HCT116 (cell line): ENCODE data around the gene LIN28A. TPM values are rescaled to one million over a fixed set of nuclear protein-coding genes. Genes with fewer than 3 reads are reported as not detected.

Source experiments
- ATAC-seq: fragments of 200-7000 bp; cut with Tn5 transposase; 2 replicates; pipeline ENCODE4 v1.9.1; 2020; ENCODE audit warnings: mild to moderate bottlenecking, moderate library complexity
- BruUV-seq: library from RNA; stranded (reverse); fragments of 400-500 nt; replicated peaks from 2 replicates; lab custom pipeline; 2021; lab: Mats Ljungman, UMichigan
- CTCF ChIA-PET: fragments of 300-600 bp; sonication (Branson Sonifier 250); formaldehyde crosslinking; loops from one replicate; lab custom pipeline; 2021; ENCODE audit warnings: antibody characterized with exemption; lab: Charles Lee
- POLR2A ChIA-PET: fragments of 300-600, 350-600 bp; sonication (Branson Sonifier 250); formaldehyde crosslinking; loops from one replicate; lab custom pipeline; 2021; ENCODE audit warnings: antibody characterized with exemption; lab: Charles Lee
- RAD21 ChIA-PET, 2 experiments: fragments of 300-600 bp; sonication (Branson Sonifier 250); formaldehyde crosslinking; loops; one replicate each; lab custom pipeline; 2023; ENCODE audit warnings: low total read pairs in 2 of 2; ENCODE audit not compliant: uncharacterized antibody in 2 of 2, unreplicated experiment in 2 of 2, low non-redundant PET in 1 of 2; lab: Charles Lee
- DNase-seq: peaks from one replicate; pipeline ENCODE4 v3.0.0-alpha.2; 2010; ENCODE audit warnings: low read depth, low spot score
- H2AFZ ChIP-seq: fragments of 200-600 bp; shearing (Covaris generic), sonication (generic); 2 replicates; pipeline ENCODE4 v1.6.1; 2017; ENCODE audit warnings: low read depth, mixed run types, mixed read lengths, antibody characterized with exemption, low read length; ENCODE audit not compliant: poor library complexity, severe bottlenecking
- H3K27ac ChIP-seq: 2 replicates; pipeline ENCODE4 v1.5.1; 2012; ENCODE audit warnings: low read depth, low read length
- H3K27me3 ChIP-seq: fragments of 200-600 bp; sonication (generic); 2 replicates; pipeline ENCODE4 v1.6.1; 2016; ENCODE audit warnings: mixed run types, low read length, mixed read lengths; ENCODE audit not compliant: insufficient read depth
- H3K36me3 ChIP-seq, 2 experiments: fragments of 200-500 bp in 1 of 2; fragments of 200-600 bp in 1 of 2; sonication (Bioruptor generic) in 1 of 2; sonication (generic) in 1 of 2; 2 replicates each; pipeline versions ENCODE4 v1.5.1 to v1.6.1; 2014 to 2016; ENCODE audit warnings: low read length in 2 of 2, inconsistent platforms in 1 of 2, mixed read lengths in 1 of 2, mixed run types in 1 of 2; ENCODE audit not compliant: insufficient read depth in 2 of 2, control insufficient read depth in 1 of 2
- H3K4me1 ChIP-seq, 2 experiments: fragments of 200-600 bp in 1 of 2; sonication (generic) in 1 of 2; 2 replicates each; pipeline versions ENCODE4 v1.5.1 to v1.6.1; 2012 to 2017; ENCODE audit warnings: low read length in 2 of 2, inconsistent platforms in 1 of 2, mild to moderate bottlenecking in 1 of 2, mixed read lengths in 1 of 2, mixed run types in 1 of 2, moderate library complexity in 1 of 2; ENCODE audit not compliant: insufficient read depth in 2 of 2, control insufficient read depth in 1 of 2
- H3K4me2 ChIP-seq: fragments of 200-600 bp; sonication (generic); 2 replicates; pipeline ENCODE4 v1.6.1; 2017; ENCODE audit warnings: mixed run types, low read length, mixed read lengths
- H3K4me3 ChIP-seq, 2 experiments: fragments of 200-600 bp in 1 of 2; sonication (generic) in 1 of 2; replicated peaks in 1 of 2; 2 replicates each; pipeline ENCODE4 v1.5.1; 2011 to 2016; ENCODE audit warnings: low read length in 2 of 2, control low read depth in 1 of 2, low read depth in 1 of 2, mild to moderate bottlenecking in 1 of 2, mixed read lengths in 1 of 2, mixed run types in 1 of 2
- H3K79me2 ChIP-seq: fragments of 200-600 bp; sonication (generic); 2 replicates; pipeline ENCODE4 v1.6.1; 2017; ENCODE audit warnings: mild to moderate bottlenecking, mixed run types, low read length, moderate library complexity, mixed read lengths; ENCODE audit not compliant: insufficient read depth
- H3K9ac ChIP-seq: fragments of 200-600 bp; sonication (generic); 2 replicates; pipeline ENCODE4 v1.6.1; 2016; ENCODE audit warnings: low read length, mixed read lengths
- H3K9me2 ChIP-seq: fragments of 200-600 bp; sonication (generic), shearing (Covaris generic); 2 replicates; pipeline ENCODE4 v1.6.1; 2017; ENCODE audit warnings: mixed run types, mild to moderate bottlenecking, moderate library complexity; ENCODE audit not compliant: insufficient read depth
- H3K9me3 ChIP-seq, 2 experiments: fragments of 200-500 bp in 1 of 2; fragments of 200-600 bp in 1 of 2; sonication (Bioruptor generic) in 1 of 2; sonication (generic) in 1 of 2; 2 replicates each; pipeline ENCODE4 v1.6.1; 2014 to 2017; ENCODE audit warnings: low read length in 2 of 2, mixed read lengths in 2 of 2, inconsistent platforms in 1 of 2, low read depth in 1 of 2, mild to moderate bottlenecking in 1 of 2, mixed run types in 1 of 2, moderate library complexity in 1 of 2; ENCODE audit not compliant: control insufficient read depth in 1 of 2, insufficient read depth in 1 of 2
- H4K20me1 ChIP-seq: fragments of 200-600 bp; sonication (generic), shearing (Covaris generic); 2 replicates; pipeline ENCODE4 v1.6.1; 2017; ENCODE audit warnings: mixed run types, mild to moderate bottlenecking, moderate library complexity; ENCODE audit not compliant: insufficient read depth
- ATF3 ChIP-seq: IDR thresholded peaks from 2 replicates; pipeline ENCODE4 v1.6.1; 2012
- CEBPB ChIP-seq: IDR thresholded peaks from 2 replicates; pipeline ENCODE4 v1.6.1; 2012; ENCODE audit warnings: low read depth
- CTCF ChIP-seq, 3 experiments: fragments of 200-600 bp in 1 of 3; sonication (generic) in 1 of 3; IDR thresholded peaks in 2 of 3; conservative IDR thresholded peaks in 1 of 3; 2 replicates each; pipeline ENCODE4 v1.5.1; 2012 to 2017; ENCODE audit warnings: low read depth in 2 of 3, low read length in 2 of 3, antibody characterized with exemption in 1 of 3, borderline replicate concordance in 1 of 3, control low read depth in 1 of 3, mild to moderate bottlenecking in 1 of 3, mixed read lengths in 1 of 3, mixed run types in 1 of 3, moderate library complexity in 1 of 3; ENCODE audit not compliant: insufficient read depth in 1 of 3
- EGR1 ChIP-seq: IDR thresholded peaks from 2 replicates; pipeline ENCODE4 v1.6.1; 2012; ENCODE audit warnings: low read depth
- EZH2 ChIP-seq: fragments of 200-600 bp; sonication (generic); IDR thresholded peaks from 2 replicates; pipeline ENCODE4 v1.6.1; 2017; ENCODE audit warnings: antibody characterized with exemption, mixed run types
- EZH2phosphoT487 ChIP-seq: fragments of 200-600 bp; IDR thresholded peaks from 2 replicates; pipeline ENCODE4 v1.6.1; 2018; ENCODE audit warnings: antibody characterized with exemption, borderline replicate concordance
- FOSL1 ChIP-seq: IDR thresholded peaks from 2 replicates; pipeline ENCODE4 v1.6.1; 2012; ENCODE audit warnings: low read depth
- JUND ChIP-seq: IDR thresholded peaks from 2 replicates; pipeline ENCODE4 v1.6.1; 2012
- MAX ChIP-seq: IDR thresholded peaks from 2 replicates; pipeline ENCODE4 v1.6.1; 2012
- POLR2A ChIP-seq: IDR thresholded peaks from 2 replicates; pipeline ENCODE4 v1.7.0; 2011; ENCODE audit warnings: borderline replicate concordance; ENCODE audit not compliant: insufficient read depth, insufficient read length; ENCODE audit errors: extremely low read depth
- POLR2AphosphoS5 ChIP-seq: IDR thresholded peaks from 2 replicates; pipeline ENCODE4 v1.6.1; 2011; ENCODE audit warnings: mild to moderate bottlenecking, low read depth, low read length, moderate library complexity
- REST ChIP-seq: IDR thresholded peaks from 2 replicates; pipeline ENCODE4 v1.6.1; 2012; ENCODE audit warnings: low read depth
- SIN3A ChIP-seq: IDR thresholded peaks from 2 replicates; pipeline ENCODE4 v1.6.1; 2012; ENCODE audit warnings: low read depth
- SP1 ChIP-seq: IDR thresholded peaks from 2 replicates; pipeline ENCODE4 v1.6.1; 2012; ENCODE audit warnings: low read depth
- TCF7L2 ChIP-seq: IDR thresholded peaks from 2 replicates; pipeline ENCODE4 v1.7.0; 2011; ENCODE audit warnings: borderline replicate concordance, inconsistent platforms; ENCODE audit not compliant: insufficient read depth, insufficient read length; ENCODE audit errors: extremely low read depth
- YY1 ChIP-seq: IDR thresholded peaks from 2 replicates; pipeline ENCODE4 v1.6.1; 2011; ENCODE audit warnings: low read length, low read depth, moderate library complexity, mild to moderate bottlenecking; ENCODE audit not compliant: insufficient replicate concordance; ENCODE audit errors: extremely low read depth
- ZFX ChIP-seq: fragments of 450-650 bp; IDR thresholded peaks from 2 replicates; pipeline ENCODE4 v1.6.1; 2017
- intact Hi-C: fragments of 100-400 bp; cut with micrococcal nuclease; formaldehyde crosslinking; loops from 2 replicates; pipeline ENCODE4 v1.10.0; 2022
- total RNA-seq: library from RNA; stranded (reverse); gene quantifications from one replicate; pipeline ENCODE4 v1.2.1, GENCODE V29; 2021; ENCODE audit not compliant: unreplicated experiment

The LIN28A gene
- total RNA-seq, 1 experiment from 2014 or later = 1.4 TPM

GRCh38 chr1:26450908-26451307 lies 40.3 kb downstream of the LIN28A start:
- intact Hi-C loops = no loop called here
- DNase-seq (no peak), ATAC-seq (no peak)
- no peak overlapping the region for H3K27ac ChIP-seq
- no TSS peak for BruUV-seq
- CTCF ChIA-PET = no interaction called here
- no peaks in the 10 kb centered on the region for H3K27me3 ChIP-seq
- H3K4me2 ChIP-seq = no peak overlapping the region
- no peak overlapping the region for H2AFZ ChIP-seq
- RAD21 ChIA-PET = no interaction called here
- no peaks in the 10 kb centered on the region for H3K79me2 ChIP-seq
- H3K9me3 ChIP-seq = no peaks in the 10 kb centered on the region
- H3K36me3 ChIP-seq = peaks cover 15 to 17% of the 10 kb centered on the region in 2 experiments; a peak in 3 of 4 replicates
- no peaks in the 10 kb centered on the region for H3K4me1 ChIP-seq
- no peak overlapping the region for H3K4me3 ChIP-seq
- POLR2A ChIA-PET = no interaction called here
- H3K9me2 ChIP-seq = no peaks in the 10 kb centered on the region
- H3K9ac ChIP-seq = no peak overlapping the region
- H4K20me1 ChIP-seq = no peaks in the 10 kb centered on the region
- TF ChIP-seq SP1 = no peak
- no peak for TF ChIP-seq ATF3
- no peak for TF ChIP-seq FOSL1
- no peak for TF ChIP-seq EZH2phosphoT487
- TF ChIP-seq MAX = no peak
- no peak for TF ChIP-seq CEBPB
- no peak for TF ChIP-seq JUND
- no peak for TF ChIP-seq POLR2A
- no peak for TF ChIP-seq ZFX
- no peak for TF ChIP-seq EZH2
- TF ChIP-seq CTCF (IDR thresholded peaks at IDR 0.05 in 2 of 3, conservative IDR thresholded peaks at IDR 0.05 in 1 of 3; ENCODE audit: borderline replicate concordance in 1 of 3, insufficient read depth in 1 of 3, low read depth in 2 of 3, low read length in 2 of 3) = no peak
- TF ChIP-seq POLR2AphosphoS5 = no peak
- no peak for TF ChIP-seq TCF7L2
- no peak for TF ChIP-seq EGR1
- no peak for TF ChIP-seq YY1
- TF ChIP-seq SIN3A = no peak
- TF ChIP-seq REST = no peak
- TF ChIP-seq, all 23 proteins: peak for 0
